Stomach (tissue), 9 donors: Measurements from ENCODE around the gene RAD50. TPM values are rescaled to one million over a fixed set of nuclear protein-coding genes. Genes with fewer than 3 reads are reported as not detected.

ENCODE experiments used
- DNase-seq, 2 donors: peaks; one replicate each; pipeline versions ENCODE4 v3.0.0 to v3.0.0-alpha.2; 2013 to 2019
- H3K27ac ChIP-seq, 5 donors: fragments of 200-600 bp in 4 of 5; sonication (generic) in 4 of 5; one replicate each; pipeline ENCODE4 v1.5.1; 2013 to 2019; ENCODE audit warnings: mild to moderate bottlenecking in 1 of 5, moderate library complexity in 1 of 5
- H3K27me3 ChIP-seq, 3 donors: fragments of 200-600 bp; sonication (generic); one replicate each; pipeline ENCODE4 v1.5.1; 2017 to 2019; ENCODE audit warnings: mixed run types in 1 of 3
- H3K36me3 ChIP-seq, 4 donors: fragments of 200-600 bp; sonication (generic); 1 replicate in 3 of 4; 2 replicates in 1 of 4; pipeline ENCODE4 v1.5.1; 2016 to 2019
- H3K4me1 ChIP-seq, 4 donors: fragments of 200-600 bp; sonication (generic); one replicate each; pipeline ENCODE4 v1.5.1; 2016 to 2019
- H3K4me3 ChIP-seq, 4 donors: fragments of 200-600 bp; sonication (generic) in 3 of 4; one replicate each; pipeline ENCODE4 v1.5.1; 2016 to 2019; ENCODE audit warnings: mild to moderate bottlenecking in 1 of 4
- H3K9me3 ChIP-seq, 4 donors: fragments of 200-600 bp; sonication (generic); one replicate each; pipeline ENCODE4 v1.5.1; 2016 to 2019
- CTCF ChIP-seq, 7 experiments: fragments of 450-650 bp in 4 of 7; fragments of 200-600 bp in 3 of 7; sonication (generic) in 3 of 7; IDR thresholded peaks; one replicate each; pipeline ENCODE4 v1.5.1; 2016 to 2019; ENCODE audit warnings: antibody characterized with exemption in 7 of 7, control low read depth in 2 of 7, mild to moderate bottlenecking in 1 of 7
- EP300 ChIP-seq: sonication (generic); formaldehyde crosslinking; IDR thresholded peaks from one replicate; pipeline ENCODE4 v1.6.1; 2017; ENCODE audit warnings: antibody characterized with exemption
- POLR2A ChIP-seq, 4 donors: fragments of 450-650 bp; IDR thresholded peaks; one replicate each; pipeline ENCODE4 v1.6.1; 2016; ENCODE audit warnings: antibody characterized with exemption in 4 of 4, control low read depth in 2 of 4, mild to moderate bottlenecking in 1 of 4, moderate library complexity in 1 of 4
- POLR2AphosphoS5 ChIP-seq, 3 donors: sonication (generic); formaldehyde crosslinking; IDR thresholded peaks; one replicate each; pipeline ENCODE4 v1.6.1; 2016; ENCODE audit warnings: antibody characterized with exemption in 3 of 3
- WGBS, 5 donors: extraction: QIAGEN DNeasy Blood & Tissue Kit in 3 of 5; methylation state at CpG; one replicate each; pipeline versions ENCODE4 v1.1.5 to v1.1.7; 2013 to 2018; 5-methylcytosine and 5-hydroxymethylcytosine counted together
- intact Hi-C: fragments of 100-400 bp; cut with DNase I; formaldehyde crosslinking; loops from one replicate; pipeline ENCODE4 v1.15.1; 2023; ENCODE audit warnings: low total_unique reads
- polyA plus RNA-seq, 3 donors: library from polyadenylated mRNA; stranded (reverse); fragments of 200-250 nt; gene quantifications; one replicate each; pipeline ENCODE4 v1.2.3, GENCODE V29; 2013
- total RNA-seq, 5 donors: library from RNA; depleted of rRNA; stranded (reverse); fragments of >200 nt; gene quantifications; one replicate each; pipeline versions ENCODE4 v1.1.0 to v1.2.3, GENCODE V29; 2014 to 2016
- donor health status: healthy with polysubstance abuse.
- donor health status: Bipolar disorder and iron deficiency.
- donor health status: healthy.

RAD50 gene
- total and polyA plus RNA-seq, 8 donors, result 5.2 to 93.2 (median 31.8) TPM

- no peaks in the 10 kb centered on the region for H3K4me1 ChIP-seq
- intact Hi-C loops, result no loop called here
- H3K9me3 ChIP-seq, result no peaks in the 10 kb centered on the region
- WGBS, 5 donors, result 82 to 91% (median 85%) methylated on average over 2 of the region's 2 CpGs
- no peak for DNase-seq
- H3K36me3 ChIP-seq, result peaks cover 39 to 84% (median 77%) of the 10 kb centered on the region in 4 donors
- no peak overlapping the region for H3K27ac ChIP-seq
- H3K27me3 ChIP-seq, result no peaks in the 10 kb centered on the region
- H3K4me3 ChIP-seq, result no peak overlapping the region
- TF ChIP-seq POLR2AphosphoS5 (IDR thresholded peaks at IDR 0.05), result no peak
- TF ChIP-seq CTCF (IDR thresholded peaks at IDR 0.05), result no peak
- TF ChIP-seq POLR2A (IDR thresholded peaks at IDR 0.05), result no peak
- no peak for TF ChIP-seq EP300
Measured at GRCh38 chr5:132639706-132640130, 82.9 kb downstream of the RAD50 start.

GRCh38 chr5:132640613-132641012, 83.8 kb downstream of the RAD50 start:
- H3K27ac ChIP-seq, result no peak overlapping the region
- DNase-seq, result no peak
- intact Hi-C loops, result no loop called here
- H3K4me3 ChIP-seq, result no peak overlapping the region
- H3K27me3 ChIP-seq, result no peaks in the 10 kb centered on the region
- no peaks in the 10 kb centered on the region for H3K4me1 ChIP-seq
- H3K9me3 ChIP-seq, result no peaks in the 10 kb centered on the region
- TF ChIP-seq EP300 (no peak), CTCF (IDR thresholded peaks at IDR 0.05) (no peak), POLR2A (IDR thresholded peaks at IDR 0.05) (no peak), POLR2AphosphoS5 (IDR thresholded peaks at IDR 0.05) (no peak)
- peaks cover 39 to 79% (median 75%) of the 10 kb centered on the region in 4 donors for H3K36me3 ChIP-seq
- WGBS, 5 donors, result 83 to 88% (median 84%) methylated on average over 4 of the region's 4 CpGs

GRCh38 chr5:132641241-132641723, 84.5 kb downstream of the RAD50 start:
- intact Hi-C loops, result no loop called here
- H3K4me1 ChIP-seq, result peaks cover 0 to 4% (median under 1%) of the 10 kb centered on the region in 4 donors
- H3K36me3 ChIP-seq, result peaks cover 39 to 74% (median 71%) of the 10 kb centered on the region in 4 donors
- DNase-seq, result no peak
- TF ChIP-seq EP300 (no peak), POLR2A (IDR thresholded peaks at IDR 0.05) (no peak), CTCF (IDR thresholded peaks at IDR 0.05) (no peak), POLR2AphosphoS5 (IDR thresholded peaks at IDR 0.05) (no peak)
- H3K27ac ChIP-seq, result no peak overlapping the region
- H3K4me3 ChIP-seq, result no peak overlapping the region
- no peaks in the 10 kb centered on the region for H3K9me3 ChIP-seq
- 83 to 96% (median 87%) methylated on average over 3 of the region's 3 CpGs for WGBS, 5 donors
- H3K27me3 ChIP-seq, result no peaks in the 10 kb centered on the region

- WGBS, 5 donors, result 94 to 98% (median 96%) methylated on average over 3 of the region's 3 CpGs
- Histone ChIP-seq H3K9me3 (no peaks in the 10 kb centered on the region), H3K36me3 (peaks cover 39 to 69% (median 66%) of the 10 kb centered on the region in 4 donors), H3K27ac (no peak overlapping the region), H3K4me3 (no peak overlapping the region), H3K4me1 (peaks cover 0 to 6% (median 2%) of the 10 kb centered on the region in 4 donors), H3K27me3 (no peaks in the 10 kb centered on the region)
- no peak for DNase-seq
- TF ChIP-seq POLR2A (IDR thresholded peaks at IDR 0.05) (no peak), CTCF (IDR thresholded peaks at IDR 0.05) (no peak), EP300 (no peak), POLR2AphosphoS5 (IDR thresholded peaks at IDR 0.05) (no peak)
- intact Hi-C loops, result no loop called here
Measured at GRCh38 chr5:132641841-132642240, 85.1 kb downstream of the RAD50 start.
